HG03354 (cell line): ENCODE results near the gene HSPA12A.

Experiments used
- ATAC-seq: cut with Tn5 transposase; IDR thresholded peaks from one replicate; pipeline ENCODE4 v1.9.1; 2021; ENCODE audit warnings: mild to moderate bottlenecking; ENCODE audit not compliant: unreplicated experiment, poor library complexity, severe bottlenecking

HSPA12A gene

GRCh38 chr10:116771959-116772585, 29.7 kb upstream of the HSPA12A start:
- ATAC-seq = no peak

- ATAC-seq = no peak
Observed at GRCh38 chr10:116771101-116771958, 29.0 kb upstream of the HSPA12A start.

GRCh38 chr10:116770281-116770680, 27.9 kb upstream of the HSPA12A start:
- no peak for ATAC-seq

GRCh38 chr10:116769791-116770190, 27.4 kb upstream of the HSPA12A start:
- no peak for ATAC-seq

GRCh38 chr10:116769368-116769767, 27.0 kb upstream of the HSPA12A start:
- ATAC-seq = no peak

- no peak for ATAC-seq
Observed at GRCh38 chr10:116768786-116769185, 26.4 kb upstream of the HSPA12A start.

- no peak for ATAC-seq
Observed at GRCh38 chr10:116766837-116767634, 24.7 kb upstream of the HSPA12A start.

- no peak for ATAC-seq
Observed at GRCh38 chr10:116766241-116766827, 24.0 kb upstream of the HSPA12A start.

GRCh38 chr10:116765648-116766081, 23.3 kb upstream of the HSPA12A start:
- ATAC-seq = no peak

GRCh38 chr10:116764979-116765378, 22.6 kb upstream of the HSPA12A start:
- ATAC-seq = no peak

- no peak for ATAC-seq
Observed at GRCh38 chr10:116763440-116763839, 21.1 kb upstream of the HSPA12A start.

GRCh38 chr10:116761883-116762282, 19.5 kb upstream of the HSPA12A start:
- no peak for ATAC-seq

GRCh38 chr10:116760919-116761318, 18.6 kb upstream of the HSPA12A start:
- no peak for ATAC-seq

- no peak for ATAC-seq
Observed at GRCh38 chr10:116757246-116757645, 14.9 kb upstream of the HSPA12A start.

- ATAC-seq = no peak
Observed at GRCh38 chr10:116756277-116756676, 13.9 kb upstream of the HSPA12A start.

- ATAC-seq = no peak
Observed at GRCh38 chr10:116753759-116754158, 11.4 kb upstream of the HSPA12A start.

- ATAC-seq = no peak
Observed at GRCh38 chr10:116752969-116753665, 10.8 kb upstream of the HSPA12A start.

GRCh38 chr10:116752563-116752962, 10.2 kb upstream of the HSPA12A start:
- no peak for ATAC-seq

- no peak for ATAC-seq
Observed at GRCh38 chr10:116748471-116748870, 6.1 kb upstream of the HSPA12A start.
